NCI-H2029 treated with DMSO at 0.1 percent for 48 hours (cell line): Measurements from ENCODE around the gene CBS.
"Not testable (repeated sequence)": the region's sequence is repeated elsewhere in the genome, so short reads cannot be mapped to it uniquely, and the experiment has no call there.

Source experiments
- DNase-seq: peaks from one replicate; lab custom pipeline; 2025; lab: John Stamatoyannopoulos, UW

Gene CBS

DNA sequence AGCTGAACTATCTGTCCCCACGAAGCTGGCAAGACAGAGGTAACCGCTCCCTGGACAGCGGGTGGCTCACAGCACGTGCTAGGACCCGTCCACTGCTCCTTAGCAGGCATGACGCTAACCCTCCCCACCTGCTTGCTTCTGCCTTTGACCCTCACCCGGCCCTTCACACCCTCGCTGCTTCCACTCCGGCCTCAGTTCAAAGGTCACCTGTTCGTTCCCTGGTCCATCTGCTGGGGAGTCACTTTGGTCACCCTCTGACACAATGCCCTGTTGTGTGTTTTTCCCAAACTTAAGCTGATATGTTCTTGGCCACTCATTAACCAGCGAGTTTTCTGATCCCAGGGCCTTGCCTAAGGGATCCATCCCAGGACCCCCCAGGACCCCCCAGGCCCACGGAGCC lies 7.6 kb downstream of the CBS start:
- DNase-seq = not testable (repeated sequence)

DNA sequence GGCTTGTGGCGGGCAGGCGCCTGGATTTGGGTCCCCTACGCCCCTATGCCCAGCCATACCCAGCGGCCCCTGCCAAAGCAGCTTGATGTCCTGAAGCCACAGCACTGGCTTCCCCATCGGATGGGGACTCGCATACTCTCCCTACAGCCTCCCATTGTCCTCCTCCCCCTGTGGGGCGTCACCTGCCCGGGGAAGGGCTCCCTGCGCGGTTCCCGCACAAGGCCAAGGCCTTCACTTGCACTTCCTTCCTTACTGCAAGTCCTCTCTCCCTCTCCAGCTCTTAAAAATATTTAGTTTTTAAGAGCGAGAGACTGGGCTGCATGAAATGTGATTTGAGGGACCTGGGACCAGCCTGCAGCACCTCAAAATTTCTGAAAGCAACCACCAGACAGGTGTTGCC lies 8.9 kb downstream of the CBS start:
- DNase-seq = not testable (repeated sequence)

DNA sequence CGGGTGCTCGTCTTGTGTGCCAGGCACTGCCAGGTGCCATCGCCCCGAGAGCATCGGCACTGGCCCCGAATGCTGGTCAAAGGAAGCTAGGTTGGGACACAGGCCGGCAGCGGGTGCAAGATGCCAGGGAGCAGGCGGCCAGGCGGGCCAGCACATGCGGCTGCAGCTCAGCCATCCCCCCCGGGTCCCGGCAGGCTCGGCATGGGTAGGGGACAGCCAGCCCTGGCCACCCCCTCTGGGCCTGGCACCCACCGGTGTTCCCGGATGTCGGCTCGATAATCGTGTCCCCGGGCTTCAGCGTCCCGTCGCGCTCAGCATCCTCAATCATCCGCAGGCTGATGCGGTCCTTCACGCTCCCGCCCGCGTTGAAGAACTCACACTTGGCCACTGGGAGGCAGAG lies 9.6 kb downstream of the CBS start:
- not testable (repeated sequence) for DNase-seq

DNA sequence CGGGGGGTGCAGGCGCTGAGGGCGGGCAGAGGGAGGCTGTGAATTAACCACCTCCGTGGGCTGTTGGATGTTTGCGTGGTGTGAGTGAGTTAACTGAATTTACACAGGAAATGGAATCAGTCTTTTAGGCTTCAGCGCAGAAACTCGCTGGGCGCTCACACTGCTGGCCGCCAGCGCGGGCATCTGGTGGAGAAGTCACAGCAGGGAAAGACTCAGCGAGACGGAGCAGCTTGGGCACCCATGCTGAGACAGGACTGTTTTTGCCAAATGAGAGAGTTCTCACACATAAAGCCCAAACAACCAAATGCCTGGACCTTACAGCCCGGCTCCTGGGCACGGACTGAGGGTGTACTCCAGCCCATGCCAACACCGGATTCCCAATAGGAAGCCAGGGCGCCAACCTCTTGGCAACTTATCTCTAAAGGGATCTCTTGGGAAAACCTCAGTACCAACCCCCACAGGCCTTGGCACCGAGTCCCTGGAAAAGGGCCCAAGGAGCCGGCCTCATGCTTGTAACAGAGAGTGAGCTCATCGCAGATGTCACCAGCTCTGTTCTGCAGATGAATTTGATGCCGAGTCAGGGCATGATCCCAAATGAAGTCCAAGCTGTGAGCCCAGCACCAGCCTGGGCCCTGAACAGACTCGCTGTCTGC lies 11.2 kb downstream of the CBS start:
- DNase-seq = not testable (repeated sequence)

DNA sequence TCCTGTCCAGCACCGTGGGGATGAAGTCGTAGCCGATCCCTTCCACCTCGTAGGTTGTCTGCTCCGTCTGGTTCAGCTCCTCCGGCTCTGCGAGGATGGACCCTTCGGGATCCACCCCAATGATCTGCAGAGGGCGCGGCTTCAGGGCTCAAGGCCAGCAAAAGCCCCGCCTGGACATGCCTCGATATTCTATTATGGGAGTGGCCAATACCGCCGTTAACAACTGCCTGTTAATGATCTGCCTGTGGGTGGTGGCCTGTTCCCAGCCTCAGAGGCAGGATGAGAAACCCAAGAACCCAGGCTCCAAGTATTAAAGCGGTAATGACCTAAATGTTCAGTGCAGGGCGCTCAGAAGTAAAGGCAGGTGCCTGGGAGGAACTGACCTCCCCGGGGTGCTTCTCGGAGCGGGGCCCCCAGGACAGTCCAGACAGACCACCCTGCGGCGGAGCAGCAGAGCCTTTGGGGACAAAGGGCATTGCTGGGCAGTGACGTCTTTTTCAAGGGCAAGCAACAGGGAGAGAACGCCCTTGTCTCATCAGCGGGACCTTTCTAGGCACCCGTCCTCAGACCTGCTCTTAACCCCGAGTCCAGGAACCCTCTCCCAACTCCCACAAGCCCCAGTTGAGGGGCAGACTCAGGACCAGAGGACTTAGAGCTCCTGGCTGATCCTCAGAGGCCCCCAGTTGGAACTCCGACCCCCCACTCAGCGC lies 12.5 kb downstream of the CBS start:
- not testable (repeated sequence) for DNase-seq

DNA sequence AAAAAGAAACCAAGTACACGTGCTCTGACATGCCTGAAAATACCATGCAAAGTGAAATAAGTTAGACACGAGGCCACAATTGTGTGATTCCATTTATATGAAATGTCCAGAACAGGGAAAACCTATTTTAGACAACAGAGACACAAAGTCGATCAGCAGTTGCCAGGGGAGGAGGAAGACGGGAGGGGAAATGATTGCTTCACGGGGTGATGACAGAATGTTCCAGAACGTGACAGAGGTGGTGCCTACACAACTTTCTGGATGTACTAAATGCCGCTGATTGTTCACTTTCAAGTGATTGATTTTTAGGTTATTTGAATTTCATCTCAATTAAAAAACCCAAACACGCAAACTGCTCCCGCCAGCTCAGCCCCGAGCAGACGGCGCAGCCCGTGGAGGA lies 22.5 kb downstream of the CBS start:
- not testable (repeated sequence) for DNase-seq

GRCh38 chr21:43045876-43046821 lies 29.5 kb downstream of the CBS start:
- not testable (repeated sequence) for DNase-seq

DNA sequence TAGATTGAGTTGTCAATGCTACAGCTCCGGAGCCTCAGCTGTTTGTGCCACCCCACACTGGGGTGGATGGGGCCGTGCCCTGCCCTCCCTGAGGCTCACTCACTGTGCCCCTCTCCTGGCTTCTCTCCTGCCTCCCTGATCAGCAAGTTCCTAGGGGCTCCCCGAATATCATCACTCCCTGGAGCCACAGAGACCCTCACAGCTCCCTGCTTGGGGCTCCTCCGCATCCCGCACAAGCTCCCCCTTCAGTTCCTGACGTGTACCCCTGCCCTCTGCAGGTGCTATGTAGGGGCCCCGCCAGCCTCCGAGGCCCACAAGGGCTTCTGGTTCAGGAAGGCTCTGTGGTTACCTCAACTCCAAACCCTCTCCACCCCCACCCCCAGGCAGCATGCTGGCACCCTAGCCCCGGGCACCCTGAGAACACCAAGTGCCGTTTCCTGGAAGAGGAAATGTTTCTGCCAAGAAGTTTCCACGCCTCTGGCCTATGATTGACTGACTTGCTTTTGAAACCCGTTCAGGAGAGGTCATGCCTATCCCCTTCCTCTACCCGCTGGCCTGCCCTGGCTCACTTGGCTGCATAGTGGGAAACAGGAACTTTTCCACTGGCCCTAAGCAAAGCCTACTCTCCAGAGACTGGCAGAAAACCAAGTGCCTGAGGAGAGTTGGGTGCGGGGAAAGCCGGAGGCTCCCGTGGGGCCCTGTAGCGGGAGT lies 30.3 kb downstream of the CBS start:
- not testable (repeated sequence) for DNase-seq

DNA sequence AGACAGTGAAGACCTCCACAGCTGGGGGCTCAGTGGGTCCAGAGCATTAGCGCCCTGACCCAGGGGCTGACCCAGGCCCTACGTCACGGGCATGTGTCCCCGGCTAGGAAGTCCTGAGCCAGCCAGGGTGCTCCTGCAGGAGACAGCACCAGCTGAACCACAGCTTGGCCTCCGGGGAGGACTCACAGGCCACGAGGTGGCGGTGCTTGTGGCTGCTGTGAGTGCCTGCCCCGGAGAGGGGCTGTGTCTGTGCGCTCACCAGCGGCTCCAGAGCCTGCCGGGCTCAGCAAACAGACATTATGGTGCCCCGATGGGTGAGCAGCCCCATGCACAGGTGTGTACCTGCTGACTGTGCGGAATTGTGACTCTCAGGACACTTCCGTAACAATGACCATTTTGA lies 31.1 kb downstream of the CBS start:
- DNase-seq = not testable (repeated sequence)

GRCh38 chr21:43043291-43043690 lies 32.3 kb downstream of the CBS start:
- not testable (repeated sequence) for DNase-seq

- DNase-seq = not testable (repeated sequence)
Observed at GRCh38 chr21:43042169-43042568, 33.5 kb downstream of the CBS start.

DNA sequence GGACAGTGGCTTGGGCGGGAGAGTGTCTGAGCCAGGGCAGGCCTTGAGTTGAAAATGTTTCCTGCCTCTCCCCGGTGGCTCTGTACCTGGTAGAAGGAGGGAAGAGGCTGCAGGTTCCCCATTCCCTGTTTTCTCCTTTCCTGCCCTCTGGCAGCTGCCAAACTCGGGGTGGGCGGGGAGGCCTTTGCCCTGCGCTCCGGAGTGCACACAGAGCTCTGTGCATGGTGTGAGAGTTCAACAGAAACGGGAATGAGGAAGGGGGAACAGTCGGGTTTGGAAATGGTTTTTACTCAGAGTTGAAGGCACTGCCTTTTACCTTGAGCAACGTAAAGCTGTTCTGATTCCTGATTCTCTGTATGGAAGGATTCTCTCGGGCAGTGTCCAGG lies 37.0 kb downstream of the CBS start:
- not testable (repeated sequence) for DNase-seq

DNA sequence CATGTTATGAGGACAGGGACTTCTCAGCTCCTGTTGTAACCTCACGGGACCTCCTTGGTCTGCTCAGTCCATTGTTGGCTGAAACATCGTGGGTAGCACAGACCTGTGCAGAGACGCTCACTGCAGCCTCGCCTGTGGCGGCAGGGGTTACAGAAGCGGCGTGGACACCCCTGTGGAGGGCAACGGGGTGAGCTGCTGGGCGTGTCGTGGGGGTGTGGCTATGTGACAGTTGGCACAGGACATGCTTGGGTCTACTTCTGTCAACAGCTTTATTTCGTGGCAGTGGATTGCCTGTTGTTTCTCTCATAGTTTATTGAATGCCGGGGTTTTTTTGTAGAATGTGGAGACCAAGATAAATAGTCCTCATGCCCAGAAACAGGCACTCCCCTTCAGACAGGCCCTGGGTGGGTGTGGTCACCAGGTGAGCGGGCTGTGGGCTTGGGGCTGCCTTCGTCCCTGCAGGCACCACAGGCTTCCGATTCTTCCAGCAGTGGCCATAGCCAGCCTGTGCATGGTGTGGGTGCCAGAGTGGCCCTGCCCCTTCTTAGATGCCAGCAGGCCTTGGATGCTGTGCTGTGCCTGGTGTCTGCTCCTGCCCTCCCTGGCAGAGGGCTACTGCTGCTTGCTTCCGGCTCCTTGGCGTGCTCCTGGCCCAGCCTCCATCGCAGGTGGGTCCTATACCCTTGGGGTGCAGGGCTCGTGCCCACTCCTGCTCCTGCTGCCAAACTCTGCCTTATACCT lies 37.5 kb downstream of the CBS start:
- DNase-seq = not testable (repeated sequence)

DNA sequence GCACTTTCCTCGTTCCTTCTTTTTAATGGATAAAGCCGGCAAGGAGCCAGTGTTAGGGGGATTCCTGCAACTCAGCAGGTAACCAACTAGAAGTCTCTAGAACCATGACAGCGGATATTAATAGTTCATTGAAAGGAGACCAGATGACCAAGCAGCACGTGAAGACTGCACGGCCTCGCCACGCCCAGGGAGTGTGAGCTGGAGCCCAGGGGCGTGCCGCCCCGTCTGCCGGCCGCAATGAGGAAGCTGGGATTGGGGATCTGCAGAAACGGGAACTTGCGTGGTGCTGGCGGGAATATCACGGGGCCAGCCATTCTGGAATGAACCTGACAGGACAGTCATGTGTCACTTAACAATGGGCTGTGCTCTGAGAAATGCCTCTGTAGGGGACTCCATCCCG lies 38.7 kb downstream of the CBS start:
- DNase-seq = not testable (repeated sequence)

DNA sequence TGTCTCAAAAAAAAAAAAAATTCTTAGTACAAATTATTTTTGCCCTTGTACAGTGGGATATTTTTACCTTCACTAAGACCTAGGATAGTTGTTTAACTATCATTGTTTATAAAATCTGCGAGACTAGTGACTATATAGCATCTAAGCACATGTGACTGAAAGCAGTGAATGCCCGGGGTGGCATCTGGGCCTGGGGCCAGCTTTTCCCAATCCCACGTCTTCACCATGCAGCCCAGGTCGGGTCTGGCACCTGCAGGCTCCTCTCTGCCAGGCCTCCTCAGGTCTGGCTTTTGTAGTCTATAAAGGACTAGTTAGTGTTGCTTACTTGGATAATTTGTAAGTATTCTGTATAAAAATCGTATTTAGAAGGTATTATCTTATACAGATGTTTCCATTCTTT lies 40.8 kb downstream of the CBS start:
- DNase-seq = no peak

DNA sequence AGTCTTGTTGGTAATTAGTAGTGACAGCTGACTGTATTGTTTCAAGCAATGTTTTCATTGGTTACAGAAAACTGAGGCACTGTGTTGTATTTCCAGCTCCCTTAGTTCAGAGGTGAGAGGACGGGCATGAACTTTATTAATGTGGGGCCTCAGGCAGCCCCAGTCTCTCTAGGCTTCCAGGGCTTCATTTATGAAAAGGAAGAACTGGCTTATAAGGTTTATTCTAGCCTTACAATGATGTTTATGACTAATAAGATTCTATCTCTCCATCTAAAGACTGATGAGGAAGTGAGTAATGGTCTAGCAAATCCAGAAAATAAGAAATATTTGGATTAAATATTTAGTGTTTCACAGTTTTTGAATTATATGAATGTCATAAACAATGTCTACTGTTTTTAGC lies 41.5 kb downstream of the CBS start:
- no peak for DNase-seq

DNA sequence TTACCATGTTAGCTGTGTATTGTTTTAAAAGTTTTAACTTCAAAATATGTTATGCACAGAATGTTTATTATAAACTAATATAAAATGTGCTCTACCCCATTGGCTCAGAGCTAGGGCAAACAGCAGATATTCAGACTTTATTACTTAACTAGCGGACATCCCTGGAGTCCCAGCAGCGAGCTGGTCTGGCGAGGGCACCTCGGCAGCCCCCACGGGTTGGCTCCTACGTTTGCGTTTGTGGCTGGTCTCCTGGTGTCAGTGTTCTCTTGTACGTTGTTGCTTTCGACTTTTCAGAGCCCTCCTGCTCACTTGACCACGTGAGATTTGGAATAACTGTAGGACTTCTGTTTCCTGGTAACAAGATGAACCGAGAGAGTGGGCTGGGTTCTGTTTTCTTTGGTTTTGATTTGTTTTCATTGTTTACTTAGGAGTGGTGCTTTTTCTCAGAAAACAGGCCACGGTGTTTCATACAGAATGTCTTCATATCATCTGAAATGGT lies 44.5 kb downstream of the CBS start:
- no peak for DNase-seq

GRCh38 chr21:43029785-43030184 lies 45.9 kb downstream of the CBS start:
- DNase-seq = no peak

DNA sequence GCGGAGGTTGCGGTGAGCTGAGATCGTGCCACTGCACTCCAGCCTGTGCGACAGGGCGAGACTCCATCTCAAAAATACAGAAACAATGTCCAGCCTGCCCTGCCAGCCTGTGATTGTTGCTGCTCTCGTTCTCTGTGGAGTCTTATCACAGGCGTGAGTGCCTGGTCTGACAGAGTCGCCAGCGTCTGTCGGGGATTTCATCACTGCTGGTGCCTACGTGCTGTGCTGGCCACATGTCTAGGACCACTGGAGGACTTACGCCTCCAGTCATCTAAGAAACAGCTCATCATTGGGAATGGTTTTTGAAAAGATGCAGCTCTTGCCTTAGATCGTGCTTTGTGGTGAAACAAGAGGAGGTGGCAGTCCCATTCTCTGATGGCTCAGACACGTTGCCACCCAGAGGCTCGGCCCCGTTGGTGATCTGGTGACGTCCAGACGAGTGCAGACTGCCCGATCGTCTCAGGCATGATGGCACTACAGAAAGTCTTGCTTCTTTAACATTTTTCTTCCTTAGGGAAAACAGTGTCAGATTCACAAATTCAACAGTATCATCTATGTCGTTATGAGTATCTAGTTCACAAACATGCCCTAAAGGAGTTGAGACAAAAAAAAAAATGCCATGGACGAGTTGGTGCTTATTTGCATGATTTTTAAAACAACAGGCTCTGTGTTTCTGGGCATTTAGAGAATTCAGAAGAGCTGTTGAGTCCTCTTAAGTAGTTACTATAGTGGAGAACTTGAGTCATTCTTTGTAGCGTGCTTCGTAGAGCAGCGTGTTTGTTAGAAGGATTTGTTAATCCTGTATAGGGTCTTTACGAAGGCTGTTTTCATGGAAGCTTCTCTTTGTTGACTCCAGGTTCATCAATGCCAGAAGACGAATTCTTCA lies 47.5 kb downstream of the CBS start:
- DNase-seq = no peak

- DNase-seq = no peak
Observed at GRCh38 chr21:43025636-43026180, 49.9 kb downstream of the CBS start.
